ENCODE data around the gene UBAC2.
A peak's percentile ranks its signal among the peaks of the same experiment; 100 is the strongest.

UBAC2 gene

GRCh38 chr13:99374994-99375737, 174.5 kb downstream of the UBAC2 start:
- H3K27ac Mint-ChIP-seq (ENCODE audit: low read depth): peak overlapping the region; percentile 93
- peak overlapping the region; percentile 67 for H3K4me3 Mint-ChIP-seq

DNA sequence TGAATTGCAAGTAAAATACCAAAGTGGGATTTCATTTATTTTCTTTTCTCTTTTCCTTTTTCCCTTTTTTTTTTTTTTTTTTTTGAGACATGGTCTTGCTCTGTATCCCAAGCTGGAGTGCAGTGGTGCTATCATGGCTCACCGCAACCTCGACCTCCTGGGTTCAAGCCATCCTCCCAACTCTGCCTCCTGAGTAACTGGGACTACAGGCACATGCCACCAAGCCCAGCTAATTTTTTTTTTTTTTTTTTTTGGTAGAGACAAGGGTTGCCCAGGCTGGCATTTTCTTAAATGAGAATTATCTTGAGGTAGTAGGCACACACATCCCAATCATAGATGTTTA, 175.1 kb downstream of the UBAC2 start:
- no peaks in the 10 kb centered on the region for H3K27me3 Mint-ChIP-seq

More at GRCh38 chr13:99374994-99375737, 174.5 kb downstream of the UBAC2 start:
- Mint-ChIP-seq H3K27me3 (no peaks in the 10 kb centered on the region), H3K36me3 (ENCODE audit: insufficient read depth) (peaks cover 33% of the 10 kb centered on the region), H3K4me1 (peaks cover 74% of the 10 kb centered on the region), H3K9me3 (no peaks in the 10 kb centered on the region)
- ATAC-seq (replicated peaks; ENCODE audit: extremely low read depth, poor library complexity, severe bottlenecking) (peak; percentile 86), DNase-seq (ENCODE audit: low spot score in 2 of 2) (peak; percentile 43 to 69)

DNA sequence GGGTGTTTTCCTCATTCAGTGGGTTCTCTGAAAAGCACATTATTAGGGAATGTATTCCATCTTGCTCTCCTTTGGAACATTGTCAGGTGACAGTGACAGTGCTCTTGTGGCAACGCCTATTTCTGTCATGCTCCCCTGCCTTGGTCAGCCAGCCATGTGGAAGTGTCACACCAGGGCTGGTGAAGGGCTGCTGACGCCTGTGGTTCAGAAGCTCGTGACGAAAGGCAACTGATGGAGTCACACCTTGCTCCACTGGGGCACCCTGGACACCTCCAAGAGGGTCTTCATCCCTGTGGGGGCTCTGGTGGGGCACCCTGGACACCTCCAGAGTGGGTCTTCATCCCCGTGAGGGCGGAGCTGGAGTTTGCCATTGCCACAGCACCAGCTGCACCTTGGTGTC, 175.5 kb downstream of the UBAC2 start:
- no peaks in the 10 kb centered on the region for H3K9me3 Mint-ChIP-seq
- DNase-seq (ENCODE audit: low spot score in 2 of 2): peak in 1 of 2 donors; percentile 14

More for the DNA sequence above, 175.1 kb downstream of the UBAC2 start:
- peak in 1 of 2 donors; percentile 2 for DNase-seq (ENCODE audit: low spot score in 2 of 2)
- peak overlapping the region; percentile 67 for H3K4me3 Mint-ChIP-seq
- H3K4me1 Mint-ChIP-seq: peaks cover 74% of the 10 kb centered on the region
- no peaks in the 10 kb centered on the region for H3K9me3 Mint-ChIP-seq
- peaks cover 29% of the 10 kb centered on the region for H3K36me3 Mint-ChIP-seq (ENCODE audit: insufficient read depth)
- peak overlapping the region; percentile 93 for H3K27ac Mint-ChIP-seq (ENCODE audit: low read depth)
- ATAC-seq (replicated peaks; ENCODE audit: extremely low read depth, poor library complexity, severe bottlenecking): no peak

DNA sequence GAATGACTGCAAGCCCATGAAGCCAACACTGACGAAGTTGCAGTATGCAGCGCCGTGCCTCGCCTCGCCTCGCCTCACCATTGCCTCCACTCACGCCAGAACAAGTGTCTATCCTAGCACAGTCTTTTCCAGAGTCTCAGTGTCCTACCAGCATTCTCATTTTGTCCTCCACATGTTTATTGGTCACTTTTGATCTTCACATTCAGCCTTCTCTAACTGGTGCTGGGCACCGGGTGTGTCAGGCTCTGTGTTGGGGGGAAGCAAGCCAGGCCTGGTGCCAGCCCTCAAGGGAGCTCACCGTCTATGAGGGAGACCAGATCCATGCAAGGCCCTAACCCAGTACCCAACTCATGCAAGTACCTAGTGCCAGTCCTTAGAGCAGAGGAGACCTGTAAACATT, 176.3 kb downstream of the UBAC2 start:
- ATAC-seq (replicated peaks; ENCODE audit: extremely low read depth, poor library complexity, severe bottlenecking) (no peak), DNase-seq (ENCODE audit: low spot score in 2 of 2) (no peak)
- Mint-ChIP-seq H3K36me3 (ENCODE audit: insufficient read depth) (peaks cover 33% of the 10 kb centered on the region), H3K27me3 (no peaks in the 10 kb centered on the region), H3K4me1 (peaks cover 77% of the 10 kb centered on the region), H3K4me3 (no peak overlapping the region), H3K9me3 (no peaks in the 10 kb centered on the region), H3K27ac (ENCODE audit: low read depth) (peak overlapping the region; percentile 93)

More for the DNA sequence above, 175.5 kb downstream of the UBAC2 start:
- peak overlapping the region; percentile 93 for H3K27ac Mint-ChIP-seq (ENCODE audit: low read depth)
- no peaks in the 10 kb centered on the region for H3K27me3 Mint-ChIP-seq
- no peak for ATAC-seq (replicated peaks; ENCODE audit: extremely low read depth, poor library complexity, severe bottlenecking)
- peak overlapping the region; percentile 67 for H3K4me3 Mint-ChIP-seq
- H3K4me1 Mint-ChIP-seq: peaks cover 74% of the 10 kb centered on the region
- peaks cover 29% of the 10 kb centered on the region for H3K36me3 Mint-ChIP-seq (ENCODE audit: insufficient read depth)

DNA sequence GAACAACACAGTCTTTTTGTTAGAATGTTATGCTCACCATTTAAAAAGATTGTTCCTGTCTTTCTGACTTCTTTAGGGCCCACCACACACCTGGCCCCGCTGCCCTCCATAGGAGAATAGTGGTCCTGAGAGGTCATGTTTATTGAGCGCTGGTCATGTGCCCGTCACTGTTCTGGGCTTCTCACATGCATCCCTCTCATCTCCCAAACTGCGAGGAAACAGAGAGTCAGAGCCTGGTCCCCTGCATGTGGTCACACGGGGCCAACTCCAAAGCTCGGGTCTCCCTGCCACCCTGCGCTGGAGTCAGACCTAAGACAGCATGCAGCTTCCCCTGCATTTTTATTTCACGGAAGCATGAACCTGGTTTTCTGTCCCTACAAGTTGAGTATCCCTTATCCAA, 177.0 kb downstream of the UBAC2 start:
- Mint-ChIP-seq H3K27me3 (no peaks in the 10 kb centered on the region), H3K4me1 (peaks cover 77% of the 10 kb centered on the region), H3K9me3 (no peaks in the 10 kb centered on the region), H3K27ac (ENCODE audit: low read depth) (peak overlapping the region; percentile 62), H3K4me3 (no peak overlapping the region), H3K36me3 (ENCODE audit: insufficient read depth) (peaks cover 36% of the 10 kb centered on the region)
- no peak for ATAC-seq (replicated peaks; ENCODE audit: extremely low read depth, poor library complexity, severe bottlenecking)
- DNase-seq (ENCODE audit: low spot score in 2 of 2): no peak

DNA sequence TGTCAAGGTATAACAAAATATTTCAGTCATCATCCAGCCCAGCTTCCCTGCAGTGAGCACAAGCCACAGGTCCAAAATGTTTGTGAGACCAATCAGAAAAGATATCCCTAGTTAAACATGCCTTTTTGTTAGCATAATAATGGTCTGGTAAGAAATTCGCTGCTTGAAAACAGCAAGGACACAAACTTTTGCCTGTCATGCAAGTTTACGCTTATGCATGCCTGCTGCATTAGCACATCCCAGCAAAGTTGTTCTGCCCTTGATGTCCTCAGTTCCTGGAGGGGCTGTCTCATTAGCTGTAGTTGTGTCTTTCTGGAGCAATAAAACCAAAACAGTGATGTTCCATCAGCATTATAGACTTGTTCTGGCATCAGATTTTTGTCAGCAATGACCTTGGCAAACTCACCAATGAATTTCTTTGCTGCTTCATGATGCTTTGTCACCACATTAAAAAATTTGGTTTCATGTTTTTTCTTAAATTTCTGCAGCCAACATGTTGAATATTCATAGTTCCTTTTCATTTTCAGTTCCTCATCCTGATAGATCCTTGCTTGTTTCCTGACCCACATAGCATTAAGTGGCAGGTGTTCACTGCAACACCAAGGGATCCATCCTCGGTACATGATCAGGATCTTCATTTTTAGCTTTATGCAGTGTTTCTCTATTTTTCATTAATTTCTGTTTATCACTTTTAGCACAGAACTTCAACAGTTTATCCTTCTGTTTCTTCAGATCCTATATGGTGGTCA, 178.5 kb downstream of the UBAC2 start:
- no peak for DNase-seq (ENCODE audit: low spot score in 2 of 2)
- peak overlapping the region; percentile 97 for H3K27ac Mint-ChIP-seq (ENCODE audit: low read depth)
- peaks cover 85% of the 10 kb centered on the region for H3K4me1 Mint-ChIP-seq
- no peak for ATAC-seq (replicated peaks; ENCODE audit: extremely low read depth, poor library complexity, severe bottlenecking)
- H3K36me3 Mint-ChIP-seq (ENCODE audit: insufficient read depth): peaks cover 44% of the 10 kb centered on the region
- no peak overlapping the region for H3K4me3 Mint-ChIP-seq
- H3K27me3 Mint-ChIP-seq: no peaks in the 10 kb centered on the region
- no peaks in the 10 kb centered on the region for H3K9me3 Mint-ChIP-seq

DNA sequence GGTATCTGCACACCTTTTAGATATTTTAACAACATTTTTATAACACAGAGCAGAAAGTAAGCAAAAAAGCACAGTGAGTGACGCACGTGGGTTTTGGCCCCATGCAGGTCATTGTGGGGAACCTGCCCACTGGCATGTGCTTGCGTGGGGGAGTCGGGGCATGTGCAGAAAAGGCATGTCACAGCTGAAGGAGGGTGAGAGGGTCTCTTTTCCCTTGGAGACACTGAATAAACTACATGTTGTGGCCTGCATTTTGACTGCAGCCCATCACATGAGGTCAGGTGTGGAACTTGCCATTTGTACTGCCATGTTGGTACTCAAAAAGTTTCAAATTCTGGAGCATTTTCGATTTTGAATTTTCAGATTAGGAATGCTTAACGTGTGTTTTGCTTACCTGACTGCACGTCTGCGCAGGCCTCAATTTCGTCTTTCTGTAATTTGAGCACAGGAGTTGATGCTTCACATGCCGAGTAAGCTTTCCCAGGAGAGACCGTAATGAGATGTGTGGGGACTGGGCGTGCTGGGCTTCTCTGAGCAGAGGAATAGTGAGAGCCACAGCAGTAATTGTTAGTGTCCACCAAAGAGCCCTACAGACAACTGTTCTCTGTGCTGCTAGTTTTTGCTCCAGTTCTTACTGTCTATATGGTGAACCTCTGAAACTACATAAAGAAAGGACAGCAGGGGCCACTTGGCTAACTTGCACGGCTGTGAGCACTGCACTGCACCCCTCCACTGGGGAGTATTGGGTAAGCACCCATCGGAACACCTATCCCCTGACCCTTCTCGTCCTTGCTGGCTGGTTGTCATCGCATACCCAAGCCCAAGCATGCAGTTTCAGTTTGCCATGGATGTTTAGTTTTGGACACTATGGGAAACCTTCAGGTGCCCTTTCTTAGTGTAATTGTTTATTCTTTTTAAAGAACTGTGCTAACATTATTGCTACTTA, 179.5 kb downstream of the UBAC2 start:
- DNase-seq (ENCODE audit: low spot score in 2 of 2) (no peak), ATAC-seq (replicated peaks; ENCODE audit: extremely low read depth, poor library complexity, severe bottlenecking) (no peak)
- H3K4me3 Mint-ChIP-seq: peak overlapping the region; percentile 72
- no peaks in the 10 kb centered on the region for H3K27me3 Mint-ChIP-seq
- H3K27ac Mint-ChIP-seq (ENCODE audit: low read depth): peak overlapping the region; percentile 97
- H3K9me3 Mint-ChIP-seq: no peaks in the 10 kb centered on the region
- peaks cover 47% of the 10 kb centered on the region for H3K36me3 Mint-ChIP-seq (ENCODE audit: insufficient read depth)
- peaks cover 75% of the 10 kb centered on the region for H3K4me1 Mint-ChIP-seq

DNA sequence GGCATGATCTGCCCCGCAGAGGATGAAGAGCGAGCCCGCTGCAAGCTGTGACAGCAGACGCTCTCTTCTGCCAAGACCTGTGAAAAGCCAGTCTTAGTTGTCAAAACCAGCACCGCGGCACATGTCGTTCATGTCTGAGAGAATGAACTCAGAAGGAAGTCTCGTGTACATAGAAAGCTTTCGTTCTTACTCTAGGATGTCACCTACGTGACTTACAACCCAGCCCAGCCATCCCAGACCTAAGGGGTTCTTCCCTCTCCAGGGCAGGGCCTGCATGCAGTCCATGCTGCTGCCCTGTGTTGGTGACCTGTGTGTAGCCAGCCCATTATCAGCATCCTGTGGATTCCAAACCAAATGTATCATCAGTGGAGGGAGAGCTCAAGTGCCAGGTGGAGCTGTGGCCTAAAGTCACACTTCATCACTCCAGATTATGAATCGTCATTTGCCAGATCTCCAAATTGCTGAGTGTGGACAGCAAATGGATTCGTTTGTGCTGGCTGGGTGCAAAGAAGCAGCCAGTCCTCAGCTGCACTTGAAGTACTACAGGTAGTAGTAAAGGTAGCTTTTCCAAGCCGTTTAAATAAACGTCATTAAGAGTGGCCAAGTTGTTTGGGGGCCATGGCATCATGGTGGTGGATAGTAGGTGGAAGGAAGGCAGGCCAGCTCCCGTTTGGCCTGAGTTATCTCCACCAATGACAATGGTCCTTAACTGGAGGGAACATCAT, 180.4 kb downstream of the UBAC2 start:
- ATAC-seq (replicated peaks; ENCODE audit: extremely low read depth, poor library complexity, severe bottlenecking): peak; percentile 78
- Mint-ChIP-seq H3K36me3 (ENCODE audit: insufficient read depth) (peaks cover 42% of the 10 kb centered on the region), H3K4me1 (peaks cover 66% of the 10 kb centered on the region), H3K9me3 (no peaks in the 10 kb centered on the region), H3K4me3 (peak overlapping the region; percentile 72), H3K27me3 (no peaks in the 10 kb centered on the region), H3K27ac (ENCODE audit: low read depth) (peak overlapping the region; percentile 97)
- peak in 1 of 2 donors; percentile 67 for DNase-seq (ENCODE audit: low spot score in 2 of 2)

- no peaks in the 10 kb centered on the region for H3K27me3 Mint-ChIP-seq
- H3K27ac Mint-ChIP-seq (ENCODE audit: low read depth): peak overlapping the region; percentile 97
- no peaks in the 10 kb centered on the region for H3K9me3 Mint-ChIP-seq
- peaks cover 59% of the 10 kb centered on the region for H3K4me1 Mint-ChIP-seq
- peaks cover 42% of the 10 kb centered on the region for H3K36me3 Mint-ChIP-seq (ENCODE audit: insufficient read depth)
- DNase-seq (ENCODE audit: low spot score in 2 of 2) (no peak), ATAC-seq (replicated peaks; ENCODE audit: extremely low read depth, poor library complexity, severe bottlenecking) (no peak)
- peak overlapping the region; percentile 72 for H3K4me3 Mint-ChIP-seq
Observed at GRCh38 chr13:99381766-99382165, 181.1 kb downstream of the UBAC2 start.

DNA sequence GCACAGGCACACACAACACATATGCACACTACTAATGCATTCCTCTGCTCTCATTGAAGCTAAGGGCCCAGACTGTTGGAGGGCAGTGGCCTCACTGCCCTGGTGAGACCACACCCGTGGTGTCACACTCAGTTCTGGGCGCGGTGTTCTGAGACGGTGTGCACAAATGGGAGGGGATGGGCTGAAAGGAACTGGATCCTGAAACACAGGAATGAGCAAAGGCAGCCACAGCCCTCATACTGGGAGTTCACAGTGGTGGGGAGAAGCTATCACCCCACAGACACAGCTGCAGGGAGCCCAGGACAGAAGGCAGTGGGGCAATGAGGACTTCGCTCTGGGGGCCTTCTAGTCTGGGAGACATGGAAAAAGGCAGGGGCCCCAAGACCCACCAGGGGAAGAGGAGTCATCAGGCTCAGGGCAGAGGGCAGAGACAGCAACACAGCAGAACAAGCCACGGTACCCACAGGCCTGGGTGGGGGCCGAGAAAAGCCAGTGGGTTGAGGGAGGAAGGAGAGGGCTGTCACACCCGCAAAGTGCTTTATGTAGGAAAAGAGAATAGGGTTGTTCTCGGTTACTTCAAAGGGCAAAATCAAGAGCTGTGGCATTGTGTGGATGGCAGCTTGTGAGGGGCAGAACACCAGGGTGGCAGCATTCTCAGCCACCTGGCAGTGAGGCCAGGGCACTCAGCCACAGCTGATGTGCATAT, 181.9 kb downstream of the UBAC2 start:
- Mint-ChIP-seq H3K27me3 (no peaks in the 10 kb centered on the region), H3K4me1 (peaks cover 58% of the 10 kb centered on the region), H3K27ac (ENCODE audit: low read depth) (peak overlapping the region; percentile 97), H3K4me3 (peak overlapping the region; percentile 72), H3K36me3 (ENCODE audit: insufficient read depth) (peaks cover 44% of the 10 kb centered on the region), H3K9me3 (no peaks in the 10 kb centered on the region)
- ATAC-seq (replicated peaks; ENCODE audit: extremely low read depth, poor library complexity, severe bottlenecking) (peak; percentile 51), DNase-seq (ENCODE audit: low spot score in 2 of 2) (peak; percentile 40 to 50)

- H3K4me1 Mint-ChIP-seq: peaks cover 64% of the 10 kb centered on the region
- H3K9me3 Mint-ChIP-seq: no peaks in the 10 kb centered on the region
- DNase-seq (ENCODE audit: low spot score in 2 of 2) (peak in 1 of 2 donors; percentile 13), ATAC-seq (replicated peaks; ENCODE audit: extremely low read depth, poor library complexity, severe bottlenecking) (no peak)
- H3K4me3 Mint-ChIP-seq: peak overlapping the region; percentile 72
- no peaks in the 10 kb centered on the region for H3K27me3 Mint-ChIP-seq
- peak overlapping the region; percentile 97 for H3K27ac Mint-ChIP-seq (ENCODE audit: low read depth)
- H3K36me3 Mint-ChIP-seq (ENCODE audit: insufficient read depth): peaks cover 45% of the 10 kb centered on the region
Observed at GRCh38 chr13:99383511-99383921, 182.9 kb downstream of the UBAC2 start.
